HG03159 (cell line): ENCODE data around the gene REST.

Source experiments
- ATAC-seq: cut with Tn5 transposase; IDR thresholded peaks from one replicate; pipeline ENCODE4 v1.9.1; 2021; ENCODE audit warnings: mild to moderate bottlenecking, moderate library complexity; ENCODE audit not compliant: unreplicated experiment

Gene REST

DNA sequence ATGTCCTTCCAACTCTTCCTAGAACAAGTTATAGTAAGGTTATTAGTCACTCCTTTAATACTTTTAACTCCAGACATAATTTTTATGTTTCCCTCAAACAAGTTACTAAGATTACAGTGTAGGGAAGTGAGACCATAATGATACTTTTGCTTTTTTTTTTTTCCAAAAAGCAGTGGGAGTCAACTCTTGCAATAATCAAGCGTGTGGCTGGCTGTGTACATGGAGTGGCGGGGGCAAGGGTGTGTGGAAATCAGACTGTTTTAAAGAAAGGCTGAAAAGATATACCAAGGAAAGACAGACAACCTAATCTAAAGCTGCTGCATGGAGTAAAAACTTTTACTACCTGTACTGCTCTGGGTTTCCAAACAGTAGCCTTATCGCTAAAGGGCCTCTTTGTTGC, 65.6 kb downstream of the REST start:
- ATAC-seq: no peak

DNA sequence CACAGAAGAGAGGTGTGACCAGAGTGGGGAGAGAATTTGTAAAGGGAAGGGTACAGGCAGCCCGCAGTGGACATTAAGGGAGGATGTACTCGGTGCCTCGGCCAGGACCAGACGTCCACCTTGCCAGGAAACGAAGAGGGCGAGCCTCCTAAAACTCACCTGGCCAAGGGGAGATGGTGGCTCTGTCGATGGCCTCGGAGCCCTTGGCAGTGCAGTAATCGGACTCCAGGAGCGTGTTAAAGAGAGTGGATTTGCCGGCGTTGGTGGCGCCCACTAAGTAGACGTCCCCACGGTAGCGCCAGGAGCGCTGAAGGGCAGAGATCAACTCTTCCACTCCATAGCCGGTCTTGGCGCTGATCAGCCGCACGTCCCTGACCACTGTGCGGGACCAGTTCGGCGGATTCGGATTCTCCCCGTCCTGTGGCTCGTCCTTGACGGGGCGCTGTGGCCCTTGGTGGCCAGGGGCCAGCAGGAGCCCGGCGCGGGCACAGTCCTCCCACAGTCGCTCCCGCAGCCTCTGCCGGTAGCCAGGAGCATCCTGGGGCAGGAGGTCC, 68.7 kb downstream of the REST start:
- no peak for ATAC-seq

DNA sequence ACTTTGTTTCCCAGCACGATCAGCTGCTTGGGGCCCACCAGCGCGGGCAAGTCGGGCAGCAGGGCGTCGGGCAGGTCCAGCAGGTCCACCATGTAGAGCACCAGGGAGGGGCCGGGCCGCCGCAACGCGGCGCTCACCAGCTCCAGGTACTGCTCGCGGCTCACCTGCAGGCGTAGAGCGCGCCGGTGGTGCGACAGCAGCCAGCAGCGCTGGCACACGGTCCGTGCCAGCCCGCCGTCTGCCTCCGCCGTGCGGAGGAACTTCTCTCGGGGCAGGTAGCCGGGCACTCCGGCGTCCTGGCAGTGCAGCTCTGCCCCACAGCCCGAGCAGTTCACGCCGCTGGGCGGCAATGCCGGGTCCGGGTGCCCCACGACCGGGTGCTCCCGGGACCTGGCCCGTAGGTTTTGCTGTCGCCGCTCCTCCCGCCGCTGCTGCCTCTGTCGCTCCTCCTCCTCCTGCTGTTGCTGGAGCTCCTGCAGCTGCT, 69.2 kb downstream of the REST start:
- ATAC-seq: peak; percentile 27

DNA sequence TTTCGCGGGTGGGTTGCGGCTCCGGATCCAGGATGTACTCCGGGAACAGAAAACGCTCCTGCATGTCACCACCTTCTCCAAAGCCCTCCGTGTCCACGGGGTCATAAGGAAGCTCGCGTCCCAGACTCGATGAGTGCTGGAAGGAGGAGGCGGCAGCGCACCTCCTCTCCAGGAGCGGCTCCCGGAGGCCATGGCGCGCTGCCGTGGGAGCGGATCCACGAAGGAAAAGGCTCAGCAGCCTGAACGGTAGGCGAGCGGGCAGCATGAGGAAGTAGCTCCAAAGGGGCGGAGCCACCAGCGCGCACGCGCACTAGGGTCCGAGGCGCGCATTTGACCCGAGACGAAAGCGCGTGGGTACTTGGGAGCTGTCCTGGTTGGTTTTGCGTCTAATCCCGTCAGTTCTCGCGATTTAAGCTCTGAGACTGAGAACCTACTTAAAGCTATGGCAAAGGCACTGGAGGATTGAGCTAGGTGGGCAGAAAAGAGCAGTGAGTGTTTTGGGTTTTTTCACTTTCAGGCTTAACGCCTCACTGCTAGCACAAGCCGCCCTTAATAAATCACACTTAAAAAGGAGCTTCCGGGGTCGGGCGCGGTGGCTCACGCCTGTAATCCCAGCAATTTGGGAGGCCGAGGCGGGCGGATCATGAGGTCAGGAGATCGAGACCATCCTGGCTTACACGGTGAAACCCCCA, 69.8 kb downstream of the REST start, which contains the start of gene NOA1:
Gene NOA1 (minus strand): TSS at position 286 of the 692 bp plus-strand sequence. CDS start 21 bp downstream, at position 265.
- ATAC-seq: peak; percentile 81

DNA sequence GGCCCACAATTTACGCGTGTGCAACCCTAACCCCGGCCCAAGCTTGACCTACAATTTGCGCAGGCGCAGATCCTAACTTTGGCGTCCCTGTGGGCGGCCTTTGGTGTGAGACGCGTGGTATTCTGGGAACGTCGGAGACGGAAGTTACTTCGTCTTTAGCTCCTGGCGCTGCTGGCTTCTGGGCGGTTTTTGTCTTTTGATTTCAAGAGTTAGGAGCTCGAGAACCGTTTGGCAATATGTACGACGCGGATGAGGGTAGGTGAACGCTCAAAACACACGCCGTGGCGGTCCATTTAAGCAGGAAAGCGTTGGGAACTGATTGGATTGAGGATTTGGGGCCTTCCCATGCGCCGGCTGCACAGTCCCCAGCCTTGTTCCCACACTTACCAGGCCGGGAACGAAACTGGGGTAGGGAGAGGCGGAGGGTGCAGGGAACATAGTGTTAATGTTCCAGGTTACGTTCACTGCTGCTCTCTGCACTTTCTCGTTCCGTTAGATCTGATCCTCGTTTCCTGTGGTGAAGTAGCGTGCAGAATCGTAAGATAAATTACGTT, 71.1 kb downstream of the REST start, which contains the start of gene POLR2B:
Gene POLR2B (plus strand): TSS at position 147 of the 554 bp plus-strand sequence. CDS start 90 bp downstream, at position 237.
- peak; percentile 44 for ATAC-seq

DNA sequence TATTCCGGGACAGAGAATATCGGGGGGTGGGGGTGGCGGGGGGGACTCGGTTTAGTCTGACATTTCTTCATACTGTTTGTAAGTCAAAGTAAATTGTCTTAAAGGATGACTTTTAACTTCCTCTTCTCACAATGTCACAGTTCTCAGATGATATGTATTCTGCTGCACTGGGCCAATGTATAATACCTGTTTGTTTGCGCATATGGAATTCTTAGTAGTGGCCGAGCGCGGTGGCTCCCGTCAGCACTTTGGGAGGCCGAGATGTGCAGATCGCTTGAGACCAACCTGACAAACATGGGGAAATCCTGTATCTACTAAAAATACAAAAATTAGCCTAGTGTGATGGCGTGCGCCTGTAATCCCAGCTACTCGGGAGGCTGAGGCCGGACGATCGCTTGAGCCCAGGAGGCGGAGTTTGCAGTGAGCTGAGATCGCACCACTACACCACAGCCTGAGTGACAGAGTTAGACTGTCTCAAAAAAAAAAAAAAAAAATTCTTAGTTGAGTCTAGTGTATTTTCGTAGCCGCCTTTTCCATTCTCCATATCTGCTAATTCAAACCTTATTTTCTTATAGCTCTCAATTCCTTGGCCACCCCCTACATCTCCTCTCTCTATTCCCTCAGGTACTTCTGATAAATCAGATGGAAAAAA, 71.8 kb downstream of the REST start:
- ATAC-seq: no peak

DNA sequence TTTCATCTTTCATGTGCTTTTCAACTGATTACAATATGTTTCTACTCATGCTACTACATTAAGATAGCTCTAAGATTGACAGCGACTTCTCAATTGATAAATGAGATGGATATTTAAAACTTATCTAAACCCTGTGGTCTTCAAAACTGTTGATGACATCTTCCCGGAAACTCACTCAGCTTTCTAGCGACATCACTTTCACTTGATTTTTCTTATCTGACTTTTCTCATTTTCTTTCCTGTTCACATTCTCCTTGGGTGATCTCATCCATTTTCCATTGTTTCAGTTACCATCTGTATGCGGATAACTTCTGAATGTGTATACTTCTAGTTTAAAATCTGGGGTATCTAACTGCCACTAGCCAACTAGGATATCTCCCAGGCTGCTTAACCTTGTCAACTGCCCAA, 74.1 kb downstream of the REST start:
- no peak for ATAC-seq

DNA sequence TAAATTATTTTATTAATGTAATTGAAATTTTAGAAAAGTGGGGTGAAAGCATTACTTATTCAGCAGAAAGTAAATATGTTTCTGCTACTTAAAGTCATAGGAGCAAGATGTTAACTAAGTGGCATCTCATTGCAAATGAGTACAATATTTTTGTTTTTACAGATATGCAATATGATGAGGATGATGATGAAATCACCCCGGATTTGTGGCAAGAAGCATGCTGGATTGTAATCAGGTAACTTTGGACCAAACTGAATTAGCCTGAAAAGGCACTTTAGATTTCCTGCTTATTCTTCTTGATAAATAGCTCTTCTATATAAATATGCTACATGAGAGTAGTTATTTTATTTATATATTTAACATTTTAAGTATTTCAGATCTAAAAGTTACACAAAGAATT, 78.5 kb downstream of the REST start:
- no peak for ATAC-seq

DNA sequence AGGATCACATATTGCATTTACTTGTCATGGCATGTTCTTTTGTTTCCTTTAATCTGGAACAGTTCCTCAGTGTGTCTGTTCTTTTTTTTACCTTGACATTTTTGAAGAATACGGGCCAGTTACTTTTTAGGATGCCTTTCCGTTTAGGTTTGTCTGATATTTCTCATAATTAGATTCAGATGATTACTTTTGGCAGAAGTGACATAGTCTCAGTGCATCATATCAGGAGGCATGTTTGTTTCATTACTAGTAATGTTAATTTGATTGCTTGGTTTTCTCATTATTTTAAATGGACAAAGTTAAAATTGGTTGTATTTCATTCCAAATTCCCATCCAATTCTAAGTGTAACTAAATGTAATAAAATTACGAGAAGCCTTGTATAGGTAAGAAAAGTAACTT, 79.3 kb downstream of the REST start:
- no peak for ATAC-seq

DNA sequence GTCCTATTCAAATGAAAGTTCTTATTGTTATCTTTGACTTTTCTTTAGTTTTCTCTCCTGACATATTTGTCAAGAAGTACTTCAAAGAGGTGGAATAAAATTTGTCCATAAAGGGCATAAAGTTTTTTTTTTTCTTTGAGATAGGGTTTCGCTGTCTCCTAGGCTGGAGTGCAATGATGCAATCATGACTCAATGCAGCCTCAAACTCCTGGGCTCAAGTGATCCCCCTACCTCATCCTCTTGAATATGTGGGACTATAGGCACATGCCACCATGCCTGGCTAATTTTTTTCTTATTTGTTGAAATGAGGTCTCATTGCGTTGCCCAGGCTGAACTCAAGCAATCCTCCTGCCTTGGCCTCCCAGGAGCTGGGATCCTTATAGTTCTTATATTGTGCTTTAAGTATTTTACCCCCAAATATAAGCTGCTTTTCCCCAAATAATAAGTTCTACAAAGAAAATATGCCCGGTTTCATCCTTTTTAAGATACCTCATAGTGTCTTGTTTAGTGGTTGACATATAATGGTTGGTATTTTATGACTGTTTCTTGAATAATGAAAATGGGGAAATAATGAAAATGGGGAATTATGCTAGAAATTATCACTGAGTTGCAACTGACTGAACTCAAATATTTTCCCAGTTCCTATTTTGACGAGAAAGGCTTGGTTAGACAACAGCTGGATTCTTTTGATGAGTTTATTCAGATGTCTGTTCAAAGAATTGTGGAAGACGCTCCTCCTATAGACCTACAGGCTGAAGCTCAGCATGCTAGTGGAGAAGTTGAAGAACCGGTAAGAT, 82.6 kb downstream of the REST start:
- no peak for ATAC-seq

DNA sequence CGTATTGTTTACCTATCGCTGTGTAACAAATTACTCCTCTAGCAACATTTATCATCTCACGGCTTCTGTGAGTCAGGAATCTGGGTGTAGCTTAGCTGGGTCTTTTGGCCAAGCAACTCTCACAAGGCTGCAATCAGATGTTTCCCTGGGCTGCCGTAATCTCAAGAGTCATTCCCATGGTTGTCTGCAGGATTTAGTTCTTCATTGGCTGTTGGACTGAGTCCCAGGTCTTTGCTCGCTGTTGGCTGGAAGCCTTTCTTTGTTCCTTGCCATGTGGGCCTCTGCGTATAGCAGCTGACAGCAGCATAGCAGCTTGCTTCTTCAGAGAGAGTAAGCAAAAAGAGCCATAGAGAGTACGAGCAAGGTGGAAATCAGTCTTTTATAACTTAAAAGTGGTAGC, 87.8 kb downstream of the REST start:
- no peak for ATAC-seq

DNA sequence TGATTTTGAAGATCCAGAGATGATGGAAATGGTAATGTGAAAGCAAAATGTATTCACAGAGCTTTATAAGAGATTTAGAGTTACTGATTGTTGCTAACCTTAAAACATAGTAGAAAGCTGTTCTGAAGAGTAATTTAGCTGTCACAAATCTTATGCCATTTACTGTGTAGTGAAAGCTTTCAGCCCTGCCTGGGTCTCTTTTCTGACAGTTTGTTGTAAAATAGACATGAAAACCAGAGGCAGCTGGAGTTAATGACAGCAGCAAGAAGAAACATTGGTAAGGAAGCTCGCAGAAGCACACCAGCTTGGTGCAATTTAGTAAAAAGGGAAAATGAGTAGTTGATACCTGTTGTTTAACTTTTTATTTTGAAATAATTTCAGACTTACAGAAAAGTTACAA, 92.1 kb downstream of the REST start:
- no peak for ATAC-seq

DNA sequence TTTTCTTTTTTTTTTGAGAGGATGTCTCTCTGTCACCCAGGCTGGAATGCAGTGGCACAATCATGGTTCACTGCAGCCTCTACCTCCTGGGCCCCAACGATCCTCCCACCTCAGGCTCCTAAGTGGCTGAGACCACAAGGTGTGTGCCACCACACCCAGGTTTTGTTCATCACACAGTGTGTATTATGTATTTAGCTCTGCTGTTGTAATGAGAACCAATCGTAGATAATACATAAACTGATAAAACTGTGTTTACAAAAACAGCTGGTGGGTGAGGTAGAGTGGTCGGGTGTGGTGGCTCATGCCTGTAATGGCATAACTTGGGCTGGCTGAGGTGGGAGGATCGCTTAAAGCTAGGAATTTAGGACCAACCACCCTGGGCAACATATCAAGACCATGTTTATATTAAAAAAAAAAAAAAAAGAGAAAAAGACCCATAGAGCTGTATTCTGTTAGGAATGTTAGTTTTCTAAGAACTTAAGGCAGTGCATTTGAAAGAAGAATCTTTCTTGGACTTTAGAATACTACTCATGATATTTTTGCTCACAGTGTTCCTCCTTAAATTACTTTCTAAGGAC, 105.9 kb downstream of the REST start:
- ATAC-seq: no peak
